ENCODE data around the gene TMEM232. TPM values are rescaled to one million over a fixed set of nuclear protein-coding genes. Genes with fewer than 3 reads are reported as not detected.

Gene TMEM232
- total and polyA plus RNA-seq, 2 of the 4 experiments (the other 2 are of a cell fraction) = 0.17 to 0.36 TPM

DNA sequence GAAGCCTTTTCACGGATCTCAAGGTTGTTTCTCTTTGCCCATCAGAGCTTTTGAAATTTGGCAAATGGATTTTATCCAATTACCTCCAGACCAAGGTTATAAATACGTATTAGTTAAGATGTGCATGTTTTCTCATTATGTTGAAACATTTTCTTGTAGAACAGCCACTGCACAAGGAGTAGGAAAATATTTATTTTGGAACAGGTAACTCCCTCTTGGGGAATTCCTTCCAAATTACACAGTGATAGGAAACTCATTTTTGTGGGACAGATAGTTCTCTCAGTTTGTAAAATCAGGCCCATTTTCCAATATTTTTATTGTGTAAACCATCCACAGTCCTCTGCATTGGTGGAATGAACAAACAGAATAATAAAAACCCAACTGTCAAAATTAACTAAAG is 23.0 kb downstream of the TMEM232 start:
- Histone ChIP-seq H3K14ac (replicated peaks; ENCODE audit: low read depth, low read length) (no peak overlapping the region), H3K27me3 (ENCODE audit: control insufficient read depth, insufficient read depth, low read length) (no peaks in the 10 kb centered on the region), H2AK5ac (ENCODE audit: low read depth, low read length) (no peak overlapping the region), H3K56ac (ENCODE audit: extremely low read depth, insufficient read depth, low read length) (no peak overlapping the region), H2BK5ac (ENCODE audit: low read depth, low read length, poor library complexity, severe bottlenecking) (no peak overlapping the region), H2BK20ac (ENCODE audit: low read depth, low read length) (no peak overlapping the region), H3K9me3 (ENCODE audit: control insufficient read depth, insufficient read depth, low read length) (no peaks in the 10 kb centered on the region), H3K9me1 (ENCODE audit: insufficient read depth, low read length) (no peaks in the 10 kb centered on the region), H3K4me2 (ENCODE audit: low read depth, low read length) (no peak overlapping the region), H3K4me1 (ENCODE audit: control insufficient read depth, insufficient read depth, low read length) (no peaks in the 10 kb centered on the region), H3K4me3 (ENCODE audit: insufficient read depth, low read depth, low read length) (no peak overlapping the region), H3K9ac (ENCODE audit: low read depth, low read length) (no peak overlapping the region), H2AFZ (replicated peaks; ENCODE audit: low read length, poor library complexity) (no peak overlapping the region), H3K18ac (ENCODE audit: low read depth, low read length) (no peak overlapping the region), H3K27ac (ENCODE audit: insufficient read depth, low read length) (no peak overlapping the region), H4K5ac (ENCODE audit: low read depth, low read length) (no peak overlapping the region), H3K79me1 (ENCODE audit: low read depth in 1 of 2, low read length in 2 of 2) (no peaks in the 10 kb centered on the region), H4K91ac (ENCODE audit: insufficient read depth, low read depth, low read length) (no peak overlapping the region), H3K4ac (ENCODE audit: low read depth, low read length) (no peak overlapping the region), H2AK9ac (replicated peaks; ENCODE audit: low read depth, low read length, poor library complexity) (no peak overlapping the region), H4K8ac (ENCODE audit: low read depth in 2 of 2, low read length in 2 of 2) (no peak overlapping the region), H3K23ac (ENCODE audit: low read depth, low read length) (no peak overlapping the region), H2BK120ac (ENCODE audit: low read depth, low read length) (no peak overlapping the region), H3K36me3 (ENCODE audit: control insufficient read depth, insufficient read depth, low read length) (no peaks in the 10 kb centered on the region), H4K20me1 (ENCODE audit: insufficient read depth, low read length) (no peaks in the 10 kb centered on the region), H2BK15ac (ENCODE audit: low read depth, low read length) (no peak overlapping the region)
- intact Hi-C loops (cut with micrococcal nuclease) (no loop called here), in situ Hi-C loops (cut with MboI; ENCODE audit: low sequenced_read_pairs) (no loop called here), dilution Hi-C loops (cut with HindIII; ENCODE audit: low sequenced_read_pairs, unreplicated experiment) (no loop called here)
- ChIA-PET CTCF (no interaction called here), POLR2A (ENCODE audit: unreplicated experiment) (interaction anchor here (0.6 kb wide), 1 partner anchor 114 kb away, joined by 3 read pairs; no protein-coding TSS in a partner anchor)
- TF ChIP-seq, protein P1, sequence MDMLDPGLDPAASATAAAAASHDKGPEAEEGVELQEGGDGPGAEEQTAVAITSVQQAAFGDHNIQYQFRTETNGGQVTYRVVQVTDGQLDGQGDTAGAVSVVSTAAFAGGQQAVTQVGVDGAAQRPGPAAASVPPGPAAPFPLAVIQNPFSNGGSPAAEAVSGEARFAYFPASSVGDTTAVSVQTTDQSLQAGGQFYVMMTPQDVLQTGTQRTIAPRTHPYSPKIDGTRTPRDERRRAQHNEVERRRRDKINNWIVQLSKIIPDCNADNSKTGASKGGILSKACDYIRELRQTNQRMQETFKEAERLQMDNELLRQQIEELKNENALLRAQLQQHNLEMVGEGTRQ (IDR thresholded peaks at IDR 0.05; ENCODE audit: low read depth, low read length) = no peak
- no peak for TF ChIP-seq CHD1 (IDR thresholded peaks at IDR 0.05; ENCODE audit: low read depth, low read length)
- TF ChIP-seq MAZ (IDR thresholded peaks at IDR 0.05; ENCODE audit: borderline replicate concordance, low read depth, low read length) = no peak
- no peak for TF ChIP-seq FOS (IDR thresholded peaks at IDR 0.05; ENCODE audit: low read depth, low read length)
- no TSS peak for BruUV-seq (replicated peaks)
- WGBS, 2 experiments (ENCODE audit: extremely low coverage in 2 of 2, insufficient read length in 1 of 2) = no CpG with 5 or more reads among the region's 2 CpGs
- no peak for DNase-seq
- no peak for ATAC-seq (ENCODE audit: low read depth)
